Neural crest cell (in vitro differentiated cells): ENCODE measurements around the gene DCST2. TPM values are rescaled to one million over a fixed set of nuclear protein-coding genes. Genes with fewer than 3 reads are reported as not detected.

Experiments
- DNase-seq: peaks from one replicate; pipeline ENCODE4 v3.0.0; 2021; ENCODE audit warnings: low read depth, mixed read lengths, low spot score
- H3K27ac Mint-ChIP-seq: one replicate; pipeline ENCODE4 v1.8.0; 2021; ENCODE audit warnings: mild to moderate bottlenecking, mixed read lengths; ENCODE audit not compliant: unreplicated experiment
- H3K27me3 Mint-ChIP-seq: 2 replicates; pipeline ENCODE4 v1.8.0; 2021; ENCODE audit warnings: low read depth, mild to moderate bottlenecking, mixed read lengths
- H3K36me3 Mint-ChIP-seq: 2 replicates; pipeline ENCODE4 v1.8.0; 2021; ENCODE audit warnings: low read depth, mild to moderate bottlenecking, mixed read lengths
- H3K4me1 Mint-ChIP-seq: 2 replicates; pipeline ENCODE4 v1.8.0; 2021; ENCODE audit warnings: mixed read lengths
- H3K4me3 Mint-ChIP-seq: one replicate; pipeline ENCODE4 v1.8.0; 2021; ENCODE audit warnings: mild to moderate bottlenecking, mixed read lengths
- H3K9me3 Mint-ChIP-seq: 2 replicates; pipeline ENCODE4 v1.8.0; 2021; ENCODE audit warnings: mixed read lengths
- total RNA-seq: library from RNA; stranded (reverse); gene quantifications from 2 replicates; pipeline ENCODE4 v1.2.1, GENCODE V29; 2021
- TF ChIP-seq, protein P1 (sequence below): fragments of 200-600 bp; sonication (generic); conservative IDR thresholded peaks from 2 replicates; pipeline ENCODE4 v1.5.0; 2021; ENCODE audit warnings: antibody characterized with exemption, mild to moderate bottlenecking

DCST2 gene
- total RNA-seq, 1 donor from 2014 or later = 1.3 TPM

DNA sequence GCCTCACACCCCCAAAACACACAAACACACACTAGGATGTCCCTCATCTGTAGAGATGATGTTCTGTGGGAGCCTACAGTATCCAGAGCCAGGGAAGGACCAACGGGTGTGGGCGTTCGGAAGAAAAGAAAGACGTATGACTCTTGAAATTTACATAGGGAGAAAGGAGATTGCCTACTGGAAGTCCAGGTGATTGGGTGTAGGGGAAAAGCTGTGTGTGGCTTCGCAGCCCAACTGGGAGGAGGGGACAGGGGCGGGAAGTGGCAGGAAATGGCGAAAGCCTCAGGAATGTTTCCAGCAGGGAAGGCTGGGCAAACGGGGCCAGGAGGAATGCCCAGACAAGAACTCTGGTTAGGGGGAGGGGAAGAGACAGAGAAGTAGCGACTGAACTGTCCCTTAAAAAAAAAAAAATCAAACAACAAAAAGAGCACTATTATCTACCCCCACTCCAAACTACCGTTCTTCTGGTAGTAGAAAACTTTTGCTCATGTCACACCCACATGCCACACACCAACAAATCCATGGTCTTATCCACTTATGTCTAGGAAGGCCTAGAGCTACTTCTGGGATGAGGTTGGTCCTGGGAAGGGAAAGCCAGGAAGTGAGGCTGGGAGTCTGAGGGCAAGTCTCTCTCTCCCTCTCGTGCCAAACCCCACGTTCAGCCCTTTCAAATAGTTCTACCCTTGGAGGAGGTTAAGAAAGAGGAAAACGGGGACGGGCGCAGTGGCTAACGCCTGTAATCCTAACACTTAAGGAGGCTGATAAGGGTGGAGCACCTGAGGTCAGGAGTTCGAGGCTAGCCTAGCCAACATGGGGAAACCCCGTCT is 60.9 kb downstream of the DCST2 start:
- peak overlapping the region; percentile 83 for H3K27ac Mint-ChIP-seq
- peaks cover 42% of the 10 kb centered on the region for H3K4me1 Mint-ChIP-seq
- no peak for DNase-seq
- no peak overlapping the region for H3K4me3 Mint-ChIP-seq
- no peaks in the 10 kb centered on the region for H3K9me3 Mint-ChIP-seq
- TF ChIP-seq, protein P1, sequence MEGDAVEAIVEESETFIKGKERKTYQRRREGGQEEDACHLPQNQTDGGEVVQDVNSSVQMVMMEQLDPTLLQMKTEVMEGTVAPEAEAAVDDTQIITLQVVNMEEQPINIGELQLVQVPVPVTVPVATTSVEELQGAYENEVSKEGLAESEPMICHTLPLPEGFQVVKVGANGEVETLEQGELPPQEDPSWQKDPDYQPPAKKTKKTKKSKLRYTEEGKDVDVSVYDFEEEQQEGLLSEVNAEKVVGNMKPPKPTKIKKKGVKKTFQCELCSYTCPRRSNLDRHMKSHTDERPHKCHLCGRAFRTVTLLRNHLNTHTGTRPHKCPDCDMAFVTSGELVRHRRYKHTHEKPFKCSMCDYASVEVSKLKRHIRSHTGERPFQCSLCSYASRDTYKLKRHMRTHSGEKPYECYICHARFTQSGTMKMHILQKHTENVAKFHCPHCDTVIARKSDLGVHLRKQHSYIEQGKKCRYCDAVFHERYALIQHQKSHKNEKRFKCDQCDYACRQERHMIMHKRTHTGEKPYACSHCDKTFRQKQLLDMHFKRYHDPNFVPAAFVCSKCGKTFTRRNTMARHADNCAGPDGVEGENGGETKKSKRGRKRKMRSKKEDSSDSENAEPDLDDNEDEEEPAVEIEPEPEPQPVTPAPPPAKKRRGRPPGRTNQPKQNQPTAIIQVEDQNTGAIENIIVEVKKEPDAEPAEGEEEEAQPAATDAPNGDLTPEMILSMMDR = no peak
- H3K27me3 Mint-ChIP-seq = no peaks in the 10 kb centered on the region
- H3K36me3 Mint-ChIP-seq = no peaks in the 10 kb centered on the region

DNA sequence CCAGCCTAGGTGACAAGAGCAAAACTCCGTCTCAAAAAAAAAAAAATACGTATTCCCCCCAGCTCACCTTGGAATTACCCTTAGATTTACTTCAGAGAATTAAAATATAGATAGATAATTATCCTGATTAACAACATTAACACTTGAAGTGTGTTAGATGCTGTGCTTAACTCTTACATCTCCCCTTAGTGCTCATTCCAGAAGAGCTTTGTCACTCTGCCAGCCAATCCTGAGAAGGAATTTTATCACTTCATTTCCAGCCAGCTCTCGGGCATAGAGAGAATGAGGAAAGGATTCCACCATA is 61.4 kb downstream of the DCST2 start:
- no peaks in the 10 kb centered on the region for H3K9me3 Mint-ChIP-seq
- DNase-seq = no peak
- no peak overlapping the region for H3K4me3 Mint-ChIP-seq
- TF ChIP-seq, protein P1 = no peak
- H3K27me3 Mint-ChIP-seq = no peaks in the 10 kb centered on the region
- H3K27ac Mint-ChIP-seq = peak overlapping the region; percentile 83
- no peaks in the 10 kb centered on the region for H3K36me3 Mint-ChIP-seq
- peaks cover 41% of the 10 kb centered on the region for H3K4me1 Mint-ChIP-seq

DNA sequence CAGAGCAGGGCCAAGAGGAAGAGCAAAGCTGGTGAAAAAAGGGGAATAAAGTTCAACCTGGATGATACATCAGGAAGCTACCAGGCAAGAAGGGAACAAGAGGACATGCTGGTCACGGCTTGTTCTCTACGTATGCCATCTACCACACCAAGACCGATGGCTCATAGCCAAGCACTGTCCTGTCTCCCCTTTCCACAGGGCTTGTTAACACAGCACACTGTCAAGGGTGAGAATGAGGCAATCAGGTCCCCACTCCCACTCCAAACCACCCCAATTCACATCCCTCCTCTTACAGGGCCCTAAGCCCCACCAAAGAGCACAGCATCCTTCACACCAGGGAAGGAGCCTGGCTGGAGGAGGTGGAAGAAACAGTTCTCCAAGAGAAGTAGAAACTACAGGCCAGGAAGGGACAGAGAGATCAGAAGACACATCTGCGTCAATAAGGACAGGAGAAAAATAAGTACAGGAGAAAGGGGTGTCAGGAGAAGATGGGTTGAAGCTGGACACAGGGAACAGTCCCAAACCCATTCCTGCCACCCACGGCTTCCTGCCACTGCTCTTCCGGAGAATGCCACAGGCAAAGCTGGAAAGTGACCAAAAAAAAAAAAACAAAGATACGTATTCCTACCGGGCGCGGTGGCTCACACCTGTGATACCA is 62.1 kb downstream of the DCST2 start:
- no peak for DNase-seq
- Mint-ChIP-seq H3K36me3 (no peaks in the 10 kb centered on the region), H3K9me3 (no peaks in the 10 kb centered on the region), H3K27ac (peak overlapping the region; percentile 98), H3K4me3 (peak overlapping the region; percentile 86), H3K27me3 (no peaks in the 10 kb centered on the region), H3K4me1 (peaks cover 41% of the 10 kb centered on the region)
- TF ChIP-seq, protein P1 = no peak

DNA sequence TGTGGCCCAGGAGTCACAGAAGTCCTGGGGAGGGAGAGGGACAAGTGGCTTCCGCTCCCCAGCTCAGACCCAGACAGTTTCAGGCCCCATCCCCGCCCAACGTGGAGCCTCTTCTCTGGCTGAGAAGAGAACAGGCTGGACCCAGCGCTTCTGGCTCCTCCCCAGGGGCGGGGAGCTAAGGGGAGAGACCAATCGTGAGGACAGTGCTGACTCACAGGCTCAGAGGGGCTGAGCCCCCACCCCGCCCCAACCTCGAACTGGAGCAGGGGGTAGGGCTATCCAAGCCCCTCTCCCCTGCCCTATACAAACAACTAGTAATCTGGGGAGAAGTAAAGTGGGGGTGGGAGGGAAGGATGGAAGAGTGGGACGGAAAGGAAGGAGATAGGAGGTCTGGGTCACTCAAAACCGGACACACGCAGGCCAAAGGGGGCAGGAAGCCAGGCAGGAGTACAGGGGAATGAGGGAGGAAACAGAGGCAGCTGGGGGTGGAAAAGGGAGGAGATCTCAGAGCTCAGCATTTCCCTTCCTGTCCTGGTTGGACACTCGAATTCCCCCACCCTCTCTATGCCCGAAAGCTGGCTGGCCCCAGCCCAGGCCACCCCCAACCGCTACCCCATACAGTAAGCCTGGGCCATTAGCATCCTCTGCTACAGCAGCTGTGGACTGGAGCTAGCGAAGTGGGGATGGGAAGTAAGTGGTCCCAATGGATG is 62.8 kb downstream of the DCST2 start, which contains the start of gene SHC1:
TSS of gene SHC1 (minus strand) at position 117 of the 710 bp plus-strand sequence. CDS start 221 bp downstream, outside the sequence.
- DNase-seq = peak; percentile 73
- H3K27me3 Mint-ChIP-seq = no peaks in the 10 kb centered on the region
- H3K4me3 Mint-ChIP-seq = peak within 1 kb of the TSS; percentile 86
- H3K36me3 Mint-ChIP-seq = no peaks in the 10 kb centered on the region
- TF ChIP-seq, protein P1 = no peak
- peak within 1 kb of the TSS; percentile 98 for H3K27ac Mint-ChIP-seq
- H3K4me1 Mint-ChIP-seq = peaks cover 41% of the 10 kb centered on the region
- H3K9me3 Mint-ChIP-seq = no peaks in the 10 kb centered on the region

DNA sequence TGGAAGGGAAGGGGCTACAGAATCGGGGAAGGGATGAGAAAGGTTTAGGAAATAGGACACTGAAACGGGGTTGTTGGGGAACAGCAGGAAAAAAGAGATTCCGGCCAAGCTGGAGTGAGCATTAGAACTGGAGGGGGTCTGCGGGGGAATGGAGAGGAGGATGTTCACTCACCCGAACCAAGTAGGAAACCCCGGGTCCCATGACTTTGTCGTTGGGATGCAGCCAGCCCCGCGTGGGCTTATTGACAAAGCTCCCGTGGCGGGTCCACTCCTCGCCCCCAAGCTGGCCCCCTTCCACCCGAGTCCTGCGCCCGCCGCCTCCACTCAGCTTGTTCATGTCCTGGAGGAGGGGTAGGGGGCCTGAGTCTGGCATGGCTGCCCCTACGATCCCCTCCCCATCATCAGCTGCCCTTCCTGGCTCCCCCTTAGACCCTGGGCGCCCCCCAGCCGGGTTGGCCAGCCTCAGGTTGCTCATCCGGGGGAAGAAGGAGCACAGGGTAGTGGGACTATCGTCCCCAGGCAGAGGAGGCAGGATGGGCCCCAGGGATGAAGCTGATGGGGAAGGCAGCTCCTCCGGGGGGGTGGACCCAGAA is 63.6 kb downstream of the DCST2 start:
- Mint-ChIP-seq H3K36me3 (no peaks in the 10 kb centered on the region), H3K9me3 (no peaks in the 10 kb centered on the region), H3K27me3 (no peaks in the 10 kb centered on the region), H3K4me1 (peaks cover 41% of the 10 kb centered on the region), H3K4me3 (peak overlapping the region; percentile 86), H3K27ac (no peak overlapping the region)
- DNase-seq = no peak
- TF ChIP-seq, protein P1 = no peak
